Hair follicle dermal papilla cell (primary cell): ENCODE data around the gene ADCY1. TPM values are rescaled to one million over a fixed set of nuclear protein-coding genes. Genes with fewer than 3 reads are reported as not detected.

Experiments
- small RNA-seq: library from RNA; depleted of rRNA; stranded (forward); fragments of <200 nt; gene quantifications from one replicate; pipeline ENCODE3, GENCODE V24; 2012
- total RNA-seq: library from RNA; depleted of rRNA; stranded (reverse); fragments of >200 nt; gene quantifications from 2 replicates; pipeline ENCODE4 v1.2.3, GENCODE V29; 2012

Gene ADCY1
- 0.81 and 0.85 TPM in 2 replicates for total RNA-seq

GRCh38 chr7:45573661-45574415, at the start of gene ADCY1:
Gene ADCY1, plus strand, starts transcription at chr7:45574368. Its CDS starts 176 bp downstream, at chr7:45574544.

Small RNAs within 50 kb of the gene (small RNA-seq; reads per million reads assigned to genes)
- not detected for gene AC073325.2
